Esophagus muscularis mucosa (tissue), 4 donors: ENCODE data around the gene GALE. TPM values are rescaled to one million over a fixed set of nuclear protein-coding genes. Genes with fewer than 3 reads are reported as not detected.
A peak's percentile ranks its signal among the peaks of the same experiment; 100 is the strongest.

Experiments
- DNase-seq: peaks from one replicate; pipeline ENCODE4 v3.0.0-alpha.2; 2017; ENCODE audit errors: extremely low spot score
- H3K27ac ChIP-seq, 4 donors: fragments of 200-600 bp; sonication (generic); replicated peaks in 1 of 4; 1 replicate in 3 of 4; 2 replicates in 1 of 4; pipeline ENCODE4 v1.5.1; 2016 to 2019; ENCODE audit warnings: mild to moderate bottlenecking in 1 of 4
- H3K27me3 ChIP-seq, 4 donors: fragments of 200-600 bp; sonication (generic); one replicate each; pipeline versions ENCODE4 v1.5.1 to v1.6.0; 2016 to 2019
- H3K36me3 ChIP-seq, 4 donors: fragments of 200-600 bp; sonication (generic); one replicate each; pipeline ENCODE4 v1.5.1; 2016 to 2019
- H3K4me1 ChIP-seq, 4 donors: fragments of 200-600 bp; sonication (generic); one replicate each; pipeline ENCODE4 v1.5.1; 2016 to 2019
- H3K4me3 ChIP-seq, 4 donors: fragments of 200-600 bp; sonication (generic); 1 replicate in 2 of 4; 2 replicates in 2 of 4; pipeline ENCODE4 v1.5.1; 2016 to 2019; ENCODE audit warnings: mild to moderate bottlenecking in 4 of 4, moderate library complexity in 1 of 4
- H3K9me3 ChIP-seq, 4 donors: fragments of 200-600 bp; sonication (generic); 1 replicate in 3 of 4; 2 replicates in 1 of 4; pipeline ENCODE4 v1.5.1; 2016 to 2019
- CTCF ChIP-seq, 3 experiments: fragments of 200-600 bp in 2 of 3; fragments of 450-650 bp in 1 of 3; sonication (generic) in 2 of 3; IDR thresholded peaks; one replicate each; pipeline ENCODE4 v1.5.1; 2017 to 2019; ENCODE audit warnings: antibody characterized with exemption in 3 of 3, mild to moderate bottlenecking in 2 of 3, moderate library complexity in 1 of 3
- EP300 ChIP-seq: sonication (generic); formaldehyde crosslinking; IDR thresholded peaks from one replicate; pipeline ENCODE4 v1.6.1; 2017; ENCODE audit warnings: antibody characterized with exemption
- POLR2A ChIP-seq: fragments of 450-650 bp; IDR thresholded peaks from one replicate; pipeline ENCODE4 v1.6.1; 2017; ENCODE audit warnings: antibody characterized with exemption, moderate library complexity, mild to moderate bottlenecking, low read depth
- POLR2AphosphoS5 ChIP-seq, 2 donors: sonication (generic); formaldehyde crosslinking; IDR thresholded peaks; one replicate each; pipeline ENCODE4 v1.6.1; 2017; ENCODE audit warnings: antibody characterized with exemption in 2 of 2
- WGBS: methylation state at CpG from one replicate; pipeline ENCODE4 v1.1.5; 2018; 5-methylcytosine and 5-hydroxymethylcytosine counted together
- intact Hi-C: fragments of 100-400 bp; cut with DNase I; formaldehyde crosslinking; loops from one replicate; pipeline ENCODE4 v1.15.1; 2023
- total RNA-seq, 4 donors: library from RNA; depleted of rRNA; stranded (reverse); fragments of >200 nt; gene quantifications; one replicate each; pipeline versions ENCODE4 v1.1.0 to v1.2.1, GENCODE V29; 2016

Gene GALE
- total RNA-seq, 4 donors from 2014 or later, result 7.1 to 13.6 (median 12.8) TPM

- DNase-seq, result peak; percentile 96
- H3K27me3 ChIP-seq, result no peaks in the 10 kb centered on the region
- H3K4me1 ChIP-seq, result peaks cover 10 to 17% (median 13%) of the 10 kb centered on the region in 4 donors
- 12% methylated on average over 14 of the region's 14 CpGs for WGBS
- no peaks in the 10 kb centered on the region for H3K9me3 ChIP-seq
- H3K27ac ChIP-seq, result no peak overlapping the region
- H3K4me3 ChIP-seq, result no peak overlapping the region
- peaks cover 10 to 40% (median 13%) of the 10 kb centered on the region in 4 donors for H3K36me3 ChIP-seq
- intact Hi-C loops, result loop anchor here (2.0 kb wide), 1 partner anchor 143 kb away; no protein-coding TSS in a partner anchor
- TF ChIP-seq POLR2AphosphoS5 (IDR thresholded peaks at IDR 0.05) (peak in 1 of 2 donors; percentile 71), CTCF (IDR thresholded peaks at IDR 0.05) (peak; percentile 90 to 99 (median 91)), EP300 (no peak)
Measured at GRCh38 chr1:23772049-23772853, 28.3 kb downstream of the GALE start.

- intact Hi-C loops, result no loop called here
- no peak overlapping the region for H3K4me3 ChIP-seq
- H3K4me1 ChIP-seq, result peaks cover 9 to 13% (median 11%) of the 10 kb centered on the region in 4 donors
- H3K27ac ChIP-seq, result no peak overlapping the region
- peaks cover 14 to 59% (median 25%) of the 10 kb centered on the region in 4 donors for H3K36me3 ChIP-seq
- DNase-seq, result no peak
- no peaks in the 10 kb centered on the region for H3K27me3 ChIP-seq
- 70% methylated on average over 5 of the region's 5 CpGs for WGBS
- H3K9me3 ChIP-seq, result no peaks in the 10 kb centered on the region
- TF ChIP-seq CTCF (IDR thresholded peaks at IDR 0.05) (no peak), POLR2A (no peak), EP300 (no peak), POLR2AphosphoS5 (IDR thresholded peaks at IDR 0.05) (no peak)
Measured at GRCh38 chr1:23768733-23769132, 31.8 kb downstream of the GALE start.

GRCh38 chr1:23763041-23763577 is 37.4 kb downstream of the GALE start:
- TF ChIP-seq POLR2A, result no peak
- no peak for TF ChIP-seq POLR2AphosphoS5 (IDR thresholded peaks at IDR 0.05)
- no peak for TF ChIP-seq EP300
- TF ChIP-seq CTCF (IDR thresholded peaks at IDR 0.05), result no peak
- Histone ChIP-seq H3K36me3 (peaks cover 25 to 76% (median 49%) of the 10 kb centered on the region in 4 donors), H3K4me3 (no peak overlapping the region), H3K9me3 (no peaks in the 10 kb centered on the region), H3K27ac (peak overlapping the region in 3 of 4 donors; percentile 28 to 41 (median 33)), H3K4me1 (peaks cover 24 to 40% (median 34%) of the 10 kb centered on the region in 4 donors), H3K27me3 (no peaks in the 10 kb centered on the region)
- intact Hi-C loops, result no loop called here
- DNase-seq, result no peak
- 85% methylated on average over 7 of the region's 7 CpGs for WGBS

GRCh38 chr1:23759277-23759676 is 41.3 kb downstream of the GALE start:
- DNase-seq, result no peak
- Histone ChIP-seq H3K36me3 (peaks cover 59 to 86% (median 73%) of the 10 kb centered on the region in 4 donors), H3K4me1 (peaks cover 24 to 39% (median 34%) of the 10 kb centered on the region in 4 donors), H3K4me3 (no peak overlapping the region), H3K27me3 (no peaks in the 10 kb centered on the region), H3K9me3 (no peaks in the 10 kb centered on the region), H3K27ac (peak overlapping the region in 1 of 4 donors; percentile 28)
- intact Hi-C loops, result no loop called here
- 37% methylated on average over 3 of the region's 4 CpGs for WGBS
- no peak for TF ChIP-seq EP300
- TF ChIP-seq POLR2A, result no peak
- TF ChIP-seq POLR2AphosphoS5 (IDR thresholded peaks at IDR 0.05), result no peak
- no peak for TF ChIP-seq CTCF (IDR thresholded peaks at IDR 0.05)
